Mesenchymal stem cell (in vitro differentiated cells and primary cell): ENCODE measurements around the gene SCN3B.
A peak's percentile ranks its signal among the peaks of the same experiment; 100 is the strongest.

Experiments used
- DNase-seq: peaks from one replicate; pipeline ENCODE4 v3.0.0-alpha.2; 2013
- H2AFZ ChIP-seq: one replicate; pipeline ENCODE4 v1.6.1; 2013; ENCODE audit warnings: low read depth, mild to moderate bottlenecking, control low read depth, inconsistent platforms, low read length, moderate library complexity
- H2AK5ac ChIP-seq: 2 replicates; pipeline ENCODE4 v1.6.1; 2013; ENCODE audit warnings: low read length, moderate library complexity, mild to moderate bottlenecking, inconsistent platforms; ENCODE audit not compliant: severe bottlenecking
- H2BK120ac ChIP-seq: one replicate; pipeline ENCODE4 v1.6.1; 2013; ENCODE audit warnings: low read depth, mild to moderate bottlenecking, inconsistent platforms, low read length, moderate library complexity
- H2BK12ac ChIP-seq, 2 experiments: one replicate each; pipeline ENCODE4 v1.6.1; 2013; ENCODE audit warnings: inconsistent platforms in 2 of 2, low read length in 2 of 2, mild to moderate bottlenecking in 2 of 2, moderate library complexity in 2 of 2, control low read depth in 1 of 2
- H2BK15ac ChIP-seq: one replicate; pipeline ENCODE4 v1.6.1; 2013; ENCODE audit warnings: mild to moderate bottlenecking, low read depth, inconsistent platforms; ENCODE audit not compliant: poor library complexity, severe bottlenecking
- H2BK5ac ChIP-seq: 2 replicates; pipeline ENCODE4 v1.6.1; 2013; ENCODE audit warnings: low read depth, mild to moderate bottlenecking, low read length, control low read depth, inconsistent platforms; ENCODE audit not compliant: poor library complexity, severe bottlenecking
- H3K14ac ChIP-seq, 2 experiments: one replicate each; pipeline ENCODE4 v1.6.1; 2013; ENCODE audit warnings: inconsistent platforms in 2 of 2, low read length in 2 of 2, control low read depth in 1 of 2, mild to moderate bottlenecking in 1 of 2, moderate library complexity in 1 of 2
- H3K18ac ChIP-seq, 2 experiments: one replicate each; pipeline ENCODE4 v1.6.1; 2013; ENCODE audit warnings: inconsistent platforms in 2 of 2, low read length in 2 of 2, control low read depth in 1 of 2, low read depth in 1 of 2, mild to moderate bottlenecking in 1 of 2
- H3K23ac ChIP-seq, 2 experiments: one replicate each; pipeline ENCODE4 v1.6.1; 2013; ENCODE audit warnings: inconsistent platforms in 2 of 2, low read length in 2 of 2, mild to moderate bottlenecking in 2 of 2, moderate library complexity in 2 of 2, control low read depth in 1 of 2
- H3K27ac ChIP-seq: 2 replicates; pipeline ENCODE4 v1.5.1; 2013; ENCODE audit warnings: mild to moderate bottlenecking, moderate library complexity, low read length, control low read depth, inconsistent platforms; ENCODE audit not compliant: poor library complexity, severe bottlenecking
- H3K27me3 ChIP-seq, 2 experiments: 2 replicates each; pipeline versions ENCODE4 v1.6.1 to v1.7.0; 2013; ENCODE audit warnings: low read length in 2 of 2, mild to moderate bottlenecking in 2 of 2, moderate library complexity in 2 of 2, control low read depth in 1 of 2, inconsistent platforms in 1 of 2; ENCODE audit not compliant: control insufficient read depth in 1 of 2, insufficient read depth in 1 of 2
- H3K36me3 ChIP-seq, 2 experiments: 2 replicates each; pipeline versions ENCODE4 v1.6.1 to v1.7.0; 2013; ENCODE audit warnings: low read length in 2 of 2, control low read depth in 1 of 2, inconsistent platforms in 1 of 2, low read depth in 1 of 2, mild to moderate bottlenecking in 1 of 2; ENCODE audit not compliant: insufficient read depth in 2 of 2, control insufficient read depth in 1 of 2
- H3K4ac ChIP-seq, 2 experiments: one replicate each; pipeline ENCODE4 v1.6.1; 2013; ENCODE audit warnings: inconsistent platforms in 2 of 2, low read length in 2 of 2, mild to moderate bottlenecking in 2 of 2, moderate library complexity in 2 of 2, control low read depth in 1 of 2, low read depth in 1 of 2
- H3K4me1 ChIP-seq: 2 replicates; pipeline ENCODE4 v1.6.1; 2013; ENCODE audit warnings: low read depth, low read length, control low read depth; ENCODE audit not compliant: control insufficient read depth, insufficient read depth
- H3K4me2 ChIP-seq: 2 replicates; pipeline ENCODE4 v1.6.1; 2013; ENCODE audit warnings: low read length, mild to moderate bottlenecking, inconsistent platforms; ENCODE audit not compliant: poor library complexity, severe bottlenecking
- H3K4me3 ChIP-seq, 2 experiments: 2 replicates each; pipeline versions ENCODE4 v1.5.1 to v1.7.0; 2013; ENCODE audit warnings: low read length in 2 of 2, mild to moderate bottlenecking in 2 of 2, control low read depth in 1 of 2, low read depth in 1 of 2; ENCODE audit not compliant: insufficient read depth in 1 of 2
- H3K79me1 ChIP-seq: replicated peaks from 2 replicates; pipeline ENCODE4 v1.6.1; 2013; ENCODE audit warnings: mild to moderate bottlenecking, control low read depth, low read length, inconsistent platforms; ENCODE audit not compliant: poor library complexity, severe bottlenecking
- H3K9ac ChIP-seq: 2 replicates; pipeline ENCODE4 v1.7.0; 2013; ENCODE audit warnings: mild to moderate bottlenecking, low read length, moderate library complexity
- H3K9me3 ChIP-seq: 2 replicates; pipeline ENCODE4 v1.7.0; 2013; ENCODE audit warnings: mild to moderate bottlenecking, low read length; ENCODE audit not compliant: control insufficient read depth
- H4K8ac ChIP-seq: one replicate; pipeline ENCODE4 v1.6.1; 2013; ENCODE audit warnings: inconsistent platforms, mild to moderate bottlenecking, low read length, moderate library complexity
- H4K91ac ChIP-seq: one replicate; pipeline ENCODE4 v1.6.1; 2013; ENCODE audit warnings: mild to moderate bottlenecking, low read length, inconsistent platforms
- WGBS: methylation state at CpG from one replicate; pipeline ENCODE4 v1.1.7; 2013; ENCODE audit warnings: mixed read lengths; 5-methylcytosine and 5-hydroxymethylcytosine counted together

Gene SCN3B

DNA sequence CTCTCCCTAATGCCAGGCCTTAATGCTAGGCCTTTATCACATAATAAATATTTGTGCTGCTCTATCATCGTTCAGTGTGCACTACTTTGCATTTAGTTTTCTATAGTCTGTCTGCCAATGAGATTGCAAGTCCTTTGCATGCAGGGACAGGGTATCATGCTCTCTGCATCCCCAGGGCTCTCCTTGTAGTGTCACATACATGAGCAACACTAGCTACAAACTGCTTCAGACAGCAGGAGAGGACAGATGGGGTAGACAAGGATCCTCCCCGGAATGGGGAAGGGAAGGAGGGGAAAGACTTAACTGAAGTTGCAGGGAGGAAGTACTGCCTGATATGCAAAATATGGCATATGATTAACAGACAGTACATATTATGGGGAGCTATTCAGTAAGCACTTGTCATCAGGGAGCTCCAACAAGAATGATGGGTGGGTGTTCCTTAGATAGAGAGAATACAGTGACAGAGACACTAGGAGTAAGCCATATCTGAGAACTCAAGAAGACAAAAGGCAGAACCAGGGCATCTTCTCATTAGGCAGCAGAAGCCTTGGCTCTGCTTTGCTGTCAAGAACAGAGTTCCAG is 44.2 kb upstream of the SCN3B start:
- Histone ChIP-seq H3K4me3 (no peak overlapping the region), H3K18ac (no peak overlapping the region), H3K4ac (no peak overlapping the region), H4K91ac (no peak overlapping the region), H3K23ac (no peak overlapping the region), H3K79me1 (no peaks in the 10 kb centered on the region), H3K36me3 (no peaks in the 10 kb centered on the region), H2BK5ac (no peak overlapping the region), H3K4me1 (no peaks in the 10 kb centered on the region), H3K14ac (no peak overlapping the region), H3K27me3 (peaks cover 6 to 36% of the 10 kb centered on the region in 2 experiments), H3K9me3 (no peaks in the 10 kb centered on the region), H3K9ac (no peak overlapping the region), H2BK15ac (no peak overlapping the region), H2AK5ac (no peak overlapping the region), H3K4me2 (no peak overlapping the region), H3K27ac (no peak overlapping the region), H2AFZ (no peak overlapping the region), H2BK12ac (no peak overlapping the region), H2BK120ac (no peak overlapping the region), H4K8ac (no peak overlapping the region)
- DNase-seq = no peak
- WGBS = 91% methylated on average over 2 of the region's 2 CpGs

- Histone ChIP-seq H2AFZ (no peak overlapping the region), H2AK5ac (no peak overlapping the region), H3K27me3 (peaks cover 0 to 52% of the 10 kb centered on the region in 2 experiments)
Observed at GRCh38 chr11:123696183-123696582, 41.8 kb upstream of the SCN3B start.

GRCh38 chr11:123695231-123695630 is 40.8 kb upstream of the SCN3B start:
- Histone ChIP-seq H2AFZ (no peak overlapping the region), H3K36me3 (no peaks in the 10 kb centered on the region), H2AK5ac (no peak overlapping the region), H3K4me2 (no peak overlapping the region), H4K91ac (no peak overlapping the region), H2BK120ac (no peak overlapping the region), H3K9ac (no peak overlapping the region), H2BK5ac (no peak overlapping the region), H2BK12ac (no peak overlapping the region), H3K9me3 (no peaks in the 10 kb centered on the region), H3K79me1 (no peaks in the 10 kb centered on the region), H2BK15ac (no peak overlapping the region), H3K4me3 (no peak overlapping the region), H3K27me3 (peaks cover 0 to 56% of the 10 kb centered on the region in 2 experiments), H3K4ac (no peak overlapping the region), H3K23ac (no peak overlapping the region), H3K27ac (no peak overlapping the region), H4K8ac (no peak overlapping the region), H3K14ac (no peak overlapping the region), H3K18ac (no peak overlapping the region), H3K4me1 (no peaks in the 10 kb centered on the region)
- WGBS = 89% methylated on average over 5 of the region's 9 CpGs
- no peak for DNase-seq

More at GRCh38 chr11:123696183-123696582, 41.8 kb upstream of the SCN3B start:
- no peak overlapping the region for H2BK12ac ChIP-seq
- peak overlapping the region in 1 of 2 experiments; percentile 1 for H3K14ac ChIP-seq
- WGBS = 100% methylated on average over 1 of the region's 2 CpGs
- H3K27ac ChIP-seq = no peak overlapping the region
- H4K8ac ChIP-seq = no peak overlapping the region
- no peak overlapping the region for H3K9ac ChIP-seq
- H4K91ac ChIP-seq = no peak overlapping the region
- peak; percentile 2 for DNase-seq
- H2BK5ac ChIP-seq = no peak overlapping the region
- no peaks in the 10 kb centered on the region for H3K36me3 ChIP-seq
- no peak overlapping the region for H3K23ac ChIP-seq
- no peaks in the 10 kb centered on the region for H3K79me1 ChIP-seq
- no peaks in the 10 kb centered on the region for H3K9me3 ChIP-seq
- H2BK15ac ChIP-seq = no peak overlapping the region
- no peaks in the 10 kb centered on the region for H3K4me1 ChIP-seq
- no peak overlapping the region for H3K4me3 ChIP-seq
- no peak overlapping the region for H2BK120ac ChIP-seq
- no peak overlapping the region for H3K18ac ChIP-seq
- no peak overlapping the region for H3K4me2 ChIP-seq
- H3K4ac ChIP-seq = no peak overlapping the region

GRCh38 chr11:123694551-123694950 is 40.1 kb upstream of the SCN3B start:
- no peaks in the 10 kb centered on the region for H3K4me1 ChIP-seq

More at GRCh38 chr11:123694551-123694950, 40.1 kb upstream of the SCN3B start:
- Histone ChIP-seq H3K4ac (no peak overlapping the region), H3K4me2 (no peak overlapping the region), H2BK12ac (no peak overlapping the region), H2AK5ac (no peak overlapping the region), H3K23ac (no peak overlapping the region), H3K36me3 (no peaks in the 10 kb centered on the region), H3K27me3 (peaks cover 0 to 56% of the 10 kb centered on the region in 2 experiments), H3K14ac (no peak overlapping the region), H3K4me3 (no peak overlapping the region), H2BK5ac (no peak overlapping the region), H3K9me3 (no peaks in the 10 kb centered on the region), H3K27ac (no peak overlapping the region), H3K79me1 (no peaks in the 10 kb centered on the region), H2BK120ac (no peak overlapping the region), H3K18ac (no peak overlapping the region), H2AFZ (no peak overlapping the region), H3K9ac (no peak overlapping the region), H4K91ac (no peak overlapping the region), H2BK15ac (no peak overlapping the region), H4K8ac (no peak overlapping the region)
- no peak for DNase-seq
- 57% methylated on average over 2 of the region's 2 CpGs for WGBS
